Upper lobe of left lung (tissue), 4 donors: ENCODE data around the gene DPF3.

Source experiments
- CTCF ChIP-seq, 6 experiments: fragments of 450-650 bp in 4 of 6; fragments of 200-600 bp in 2 of 6; sonication (generic) in 2 of 6; IDR thresholded peaks; one replicate each; pipeline ENCODE4 v1.5.1; 2016 to 2019; ENCODE audit warnings: antibody characterized with exemption in 6 of 6
- EP300 ChIP-seq, 4 donors: sonication (generic); formaldehyde crosslinking; IDR thresholded peaks; one replicate each; pipeline ENCODE4 v1.5.1; 2017; ENCODE audit warnings: antibody characterized with exemption in 4 of 4, control low read depth in 2 of 4
- POLR2A ChIP-seq, 4 donors: fragments of 450-650 bp; IDR thresholded peaks; one replicate each; pipeline ENCODE4 v1.5.1; 2016 to 2017; ENCODE audit warnings: antibody characterized with exemption in 4 of 4, mild to moderate bottlenecking in 2 of 4

- no peak for TF ChIP-seq CTCF (IDR thresholded peaks at IDR 0.05)
- no peak for TF ChIP-seq POLR2A (IDR thresholded peaks at IDR 0.05)
- no peak for TF ChIP-seq EP300 (IDR thresholded peaks at IDR 0.05)
Measured at GRCh38 chr14:72751276-72752033, 142.4 kb downstream of the DPF3 start.
